HG02852 (cell line): ENCODE results near the gene OPA1.
A peak's percentile ranks its signal among the peaks of the same experiment; 100 is the strongest.
"Not testable (repeated sequence)": the region's sequence is repeated elsewhere in the genome, so short reads cannot be mapped to it uniquely, and the experiment has no call there.

Source experiments
- ATAC-seq: cut with Tn5 transposase; IDR thresholded peaks from one replicate; pipeline ENCODE4 v1.9.1; 2021; ENCODE audit warnings: mild to moderate bottlenecking, moderate library complexity; ENCODE audit not compliant: unreplicated experiment

Gene OPA1

DNA sequence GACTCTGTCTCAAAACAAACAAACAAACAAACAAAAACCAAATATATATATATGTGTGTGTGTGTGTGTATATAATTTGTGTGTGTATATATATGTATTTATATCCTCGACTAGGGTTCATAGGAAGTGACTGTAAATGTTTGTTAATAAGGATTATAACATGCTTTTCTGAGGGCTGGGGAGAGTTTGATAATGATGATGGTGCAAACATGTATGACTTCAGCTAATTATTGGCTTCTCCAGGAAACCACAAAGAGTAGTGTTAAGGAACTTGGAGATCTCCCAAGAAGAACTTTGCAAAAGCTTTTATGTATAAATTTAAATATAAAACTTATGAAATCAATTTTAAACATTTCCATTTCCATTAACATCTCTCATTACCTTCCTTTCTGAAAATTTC, 3.9 kb upstream of the OPA1 start:
- ATAC-seq = no peak

DNA sequence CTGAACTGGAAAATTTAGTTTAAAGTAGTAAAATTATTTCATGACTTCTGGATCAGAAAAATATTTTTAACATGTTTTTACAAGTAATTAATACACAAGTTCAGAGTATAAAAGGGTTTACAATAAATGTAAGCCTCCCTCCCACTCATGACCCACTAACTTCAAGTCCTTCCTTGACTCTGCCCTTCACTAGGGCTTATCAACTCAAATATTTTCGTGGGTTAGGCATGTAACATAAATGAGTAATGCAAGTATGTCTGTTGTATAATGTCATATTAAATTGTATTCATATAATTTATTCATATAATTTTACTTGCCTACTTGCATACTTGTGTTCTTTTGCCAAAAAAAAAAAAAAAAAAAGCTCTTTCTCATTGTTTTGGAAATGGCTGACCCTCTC, 3.4 kb upstream of the OPA1 start:
- no peak for ATAC-seq

DNA sequence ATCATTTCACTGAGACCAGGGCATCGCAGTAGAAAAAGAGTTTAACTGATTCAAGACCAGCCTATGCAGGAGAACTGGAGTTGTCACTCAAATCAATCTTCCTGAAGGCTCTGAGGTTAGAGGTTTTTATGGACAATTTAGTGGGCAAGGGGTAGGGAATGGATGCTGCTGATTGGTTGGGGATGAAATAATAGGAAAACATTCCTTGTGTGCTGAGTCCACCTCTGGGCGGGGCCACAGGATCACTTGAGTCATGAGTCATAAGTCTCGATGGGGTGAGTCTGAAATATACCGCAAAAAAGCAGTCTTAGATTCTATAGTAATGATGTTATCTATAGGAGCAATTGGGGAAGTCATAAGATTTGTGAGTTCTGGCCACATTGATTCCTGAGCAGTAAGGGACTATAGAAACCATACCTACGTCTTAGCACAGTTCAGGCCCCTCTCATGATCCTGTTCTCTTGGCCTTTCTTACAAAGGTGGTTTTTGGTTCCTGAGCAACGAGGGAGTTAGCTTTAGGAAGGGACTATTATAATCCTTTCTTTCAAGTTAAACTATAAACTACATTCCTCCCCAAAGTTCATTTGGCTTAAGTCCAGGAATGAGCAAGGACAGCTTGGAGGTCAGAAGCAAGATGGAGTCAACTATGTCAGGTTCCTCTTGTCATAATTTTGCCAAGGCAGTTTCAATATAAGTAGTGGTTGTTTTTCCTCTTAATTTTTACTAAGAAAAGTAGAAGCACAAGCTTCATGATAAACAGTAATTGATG, 2.7 kb upstream of the OPA1 start:
- ATAC-seq = no peak

DNA sequence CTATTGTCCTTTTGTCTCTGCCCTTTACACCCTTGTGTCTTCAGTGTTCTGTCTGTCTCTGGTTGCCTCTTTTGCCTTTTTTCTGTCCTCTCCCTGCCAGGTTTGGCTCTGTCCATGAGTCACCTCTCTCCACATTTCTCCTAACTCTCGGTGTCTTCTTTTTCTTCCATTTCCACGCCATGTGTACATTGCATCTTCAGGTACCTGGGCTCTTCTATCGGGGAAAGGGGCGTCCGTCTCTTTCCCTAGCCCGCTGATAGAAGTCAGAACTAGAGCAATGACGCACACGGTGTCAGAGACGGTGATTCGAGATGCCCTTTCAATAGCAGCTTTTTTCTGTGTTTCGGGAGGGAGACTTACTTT, 641 bp downstream of the OPA1 start:
- peak; percentile 23 for ATAC-seq

DNA sequence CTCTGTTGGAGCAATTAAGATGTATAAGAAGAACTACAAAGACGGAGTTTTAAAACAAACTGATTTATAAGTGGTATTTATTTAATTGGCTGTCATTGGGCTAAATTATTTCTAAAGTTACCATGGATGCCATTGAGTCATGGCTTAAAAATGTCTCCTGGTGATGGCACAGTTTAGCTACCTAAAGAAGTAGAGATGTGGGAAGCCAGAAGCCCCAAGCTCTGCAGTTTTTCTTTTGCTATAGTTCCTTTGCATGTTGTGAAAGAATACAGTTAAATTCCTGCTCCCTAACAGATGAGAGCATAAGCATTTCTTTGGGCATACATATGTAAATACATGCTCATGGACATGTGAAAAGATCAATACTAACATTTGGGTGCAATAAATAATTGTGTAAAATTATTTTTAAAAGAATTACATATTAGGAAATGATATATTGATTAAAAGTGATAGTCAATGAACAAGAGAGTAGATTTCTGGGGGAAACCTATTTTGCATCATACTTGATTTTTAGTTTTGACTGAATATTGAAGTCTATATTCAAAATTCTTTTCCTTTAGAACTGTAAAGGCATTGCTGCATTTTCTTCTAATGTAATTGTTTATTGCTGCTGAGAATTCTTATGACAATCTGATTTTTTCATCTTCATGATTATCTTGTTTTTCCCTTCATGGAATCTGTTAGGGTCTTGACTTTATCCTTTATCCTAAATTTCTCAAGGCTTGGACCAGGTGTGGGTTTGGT, 2.1 kb downstream of the OPA1 start:
- ATAC-seq = no peak

DNA sequence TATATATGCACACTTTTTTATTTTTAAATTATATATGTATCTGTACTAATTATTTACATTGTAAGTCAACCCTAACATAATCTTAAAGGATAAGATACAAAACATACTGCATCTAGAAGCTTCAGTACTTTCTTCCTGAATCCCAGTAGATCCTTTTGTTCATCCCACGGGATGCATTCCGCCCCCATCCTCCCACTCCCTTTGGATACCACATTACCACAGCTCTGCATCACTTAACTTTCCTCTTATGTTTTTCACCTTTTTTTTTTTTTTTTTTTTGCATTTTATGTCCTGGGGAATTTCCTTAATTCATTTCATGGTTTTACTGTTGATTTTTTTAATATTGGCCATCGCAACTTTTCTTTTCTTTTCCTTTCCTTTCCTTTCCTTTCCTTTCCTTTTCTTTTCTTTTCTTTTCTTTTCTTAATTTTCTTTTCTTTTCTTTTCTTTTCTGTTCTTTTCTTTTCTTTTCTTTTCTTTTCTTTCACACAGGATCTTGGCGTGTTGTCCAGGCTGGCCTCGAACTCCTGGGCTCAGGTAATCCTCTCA, 3.0 kb downstream of the OPA1 start:
- ATAC-seq = no peak

DNA sequence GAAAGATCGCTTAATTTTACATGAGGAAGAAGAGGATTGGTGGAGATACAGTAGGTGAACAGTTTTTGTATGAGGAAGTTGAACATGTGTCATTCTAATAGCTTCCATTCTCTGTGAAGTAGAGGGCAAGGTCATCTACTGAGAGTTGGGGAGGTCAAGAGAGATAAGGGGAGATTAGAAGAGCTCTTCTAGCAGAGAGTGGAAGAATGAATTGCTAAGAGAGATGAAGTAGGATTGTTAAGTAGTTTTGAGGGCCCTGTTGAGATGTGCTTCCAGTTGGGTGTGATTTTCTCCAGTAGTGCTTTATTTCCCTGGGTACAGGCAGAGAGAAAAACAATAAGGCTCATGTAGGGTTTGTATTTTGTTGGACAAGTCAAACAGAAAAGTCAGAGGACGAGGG, 5.2 kb downstream of the OPA1 start:
- no peak for ATAC-seq

DNA sequence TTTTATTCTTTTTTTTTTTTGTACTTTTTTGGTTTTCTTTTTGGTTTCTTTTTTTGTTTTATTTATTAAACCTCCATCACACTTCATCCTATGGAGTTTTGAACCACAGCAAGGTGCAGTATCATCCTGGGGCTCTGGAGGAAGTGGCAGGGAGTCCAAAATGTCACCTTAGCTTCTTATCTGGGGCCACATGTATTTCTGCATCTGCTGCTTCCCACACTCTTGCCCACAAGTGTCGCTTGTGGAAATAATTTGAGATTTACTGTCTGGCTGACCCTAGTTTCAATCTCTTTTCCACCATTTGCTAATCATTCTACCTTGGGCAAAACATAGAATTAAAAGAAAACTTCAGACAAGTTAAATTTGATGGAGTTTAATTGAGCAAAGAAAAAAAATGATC, 6.4 kb downstream of the OPA1 start:
- no peak for ATAC-seq

DNA sequence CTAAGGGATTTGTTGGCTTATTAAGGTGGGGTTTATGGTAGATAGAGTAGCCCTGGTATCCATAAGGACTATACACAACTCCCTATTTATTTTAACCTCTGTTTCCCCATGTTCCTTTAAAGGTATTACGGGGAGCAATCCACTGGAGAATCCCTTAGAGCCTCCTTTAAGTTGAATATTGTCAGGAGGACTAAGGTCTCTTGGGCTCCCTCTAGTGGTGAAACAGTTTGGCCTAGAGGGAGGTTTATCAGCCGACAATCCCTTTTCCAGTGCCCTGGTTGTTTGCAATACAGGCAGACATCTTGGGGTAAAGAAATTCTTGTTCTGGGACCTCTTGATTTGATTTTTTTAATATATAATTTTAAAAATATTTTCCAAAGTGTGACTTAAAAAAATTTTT, 12.9 kb downstream of the OPA1 start:
- ATAC-seq = peak; percentile 79

DNA sequence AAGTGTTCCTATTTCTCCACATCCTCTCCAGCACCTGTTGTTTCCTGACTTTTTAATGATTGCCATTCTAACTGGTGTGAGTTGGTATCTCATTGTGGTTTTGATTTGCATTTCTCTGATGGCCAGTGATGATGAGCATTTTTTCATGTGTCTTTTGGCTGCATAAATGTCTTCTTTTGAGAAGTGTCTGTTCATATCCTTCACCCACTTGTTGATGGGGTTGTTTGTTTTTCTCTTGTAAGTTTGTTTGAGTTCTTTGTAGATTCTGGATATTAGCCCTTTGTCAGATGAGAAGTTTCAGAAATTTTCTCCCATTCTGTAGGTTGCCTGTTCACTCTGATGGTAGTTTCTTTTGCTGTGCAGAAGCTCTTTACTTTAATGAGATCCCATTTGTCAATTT, 13.9 kb downstream of the OPA1 start:
- ATAC-seq = not testable (repeated sequence)

DNA sequence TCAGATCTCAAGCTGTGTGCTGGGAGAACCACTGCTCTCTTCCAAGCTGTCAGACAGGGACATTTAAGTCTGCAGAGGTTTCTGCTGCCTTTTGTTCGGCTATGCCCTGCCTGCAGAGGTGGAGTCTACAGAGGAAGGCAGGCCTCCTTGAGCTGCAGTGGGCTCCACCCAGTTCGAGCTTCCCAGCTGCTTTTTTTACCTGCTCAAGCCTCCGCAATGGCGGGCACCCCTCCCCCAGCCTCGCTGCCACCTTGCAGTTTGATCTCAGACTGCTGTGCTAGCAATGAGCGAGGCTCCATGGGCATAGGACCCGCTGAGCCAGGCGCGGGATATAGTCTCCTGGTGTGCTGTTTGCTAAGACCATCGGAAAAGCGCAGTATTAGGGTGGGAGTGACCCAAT, 17.5 kb downstream of the OPA1 start:
- not testable (repeated sequence) for ATAC-seq

DNA sequence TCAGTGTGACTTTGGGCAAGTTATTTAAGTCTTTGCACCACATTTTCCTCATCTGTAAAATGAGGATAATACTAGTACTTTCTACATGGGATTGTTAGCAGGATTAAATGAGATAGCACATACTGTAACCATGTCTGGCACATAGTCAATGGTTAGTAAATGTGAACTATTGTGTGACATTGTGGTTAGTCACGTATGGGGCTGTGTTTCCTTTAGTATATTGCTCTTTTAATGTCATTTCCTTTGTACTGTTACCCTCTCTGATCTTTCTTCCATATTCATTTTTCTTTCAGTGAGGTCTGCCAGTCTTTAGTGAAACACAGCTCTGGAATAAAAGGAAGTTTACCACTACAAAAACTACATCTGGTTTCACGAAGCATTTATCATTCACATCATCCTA, 21.4 kb downstream of the OPA1 start:
- no peak for ATAC-seq

DNA sequence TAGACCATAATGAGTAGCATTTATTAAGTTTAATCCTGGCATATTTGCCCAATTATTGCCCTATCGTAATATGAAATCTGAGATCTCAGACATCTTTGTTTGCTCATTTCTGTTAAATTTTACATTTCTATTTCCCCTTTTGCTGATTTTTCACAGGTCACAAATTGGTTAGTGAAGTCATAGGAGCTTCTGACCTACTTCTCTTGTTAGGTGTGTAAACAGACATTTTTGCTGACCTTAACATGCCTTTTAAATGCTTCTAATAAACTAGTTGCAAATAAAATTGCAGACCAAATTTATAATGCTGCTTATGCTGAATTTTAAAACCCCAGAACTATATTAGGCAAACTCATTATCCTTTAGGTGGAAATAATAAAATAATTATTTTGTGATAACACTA, 24.6 kb downstream of the OPA1 start:
- no peak for ATAC-seq

DNA sequence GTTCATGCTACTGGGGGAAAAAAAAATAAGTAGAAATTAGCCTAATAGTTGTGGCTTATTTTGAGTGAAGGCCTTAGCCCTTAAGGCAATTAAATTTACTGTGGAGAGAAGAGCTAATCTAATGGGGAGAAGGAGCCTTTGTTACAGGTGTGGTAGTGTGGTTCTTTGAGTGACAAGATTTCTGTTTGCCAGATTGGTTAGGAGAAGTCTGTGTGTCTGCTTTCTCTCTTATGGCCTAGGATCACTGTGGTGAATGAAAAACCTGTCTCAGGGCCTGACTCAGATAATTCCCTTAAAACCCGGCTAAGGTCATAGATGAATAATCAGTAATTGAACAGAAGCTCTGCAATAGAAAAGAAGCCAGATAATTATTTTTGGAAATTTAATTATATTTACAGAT, 27.0 kb downstream of the OPA1 start:
- no peak for ATAC-seq

DNA sequence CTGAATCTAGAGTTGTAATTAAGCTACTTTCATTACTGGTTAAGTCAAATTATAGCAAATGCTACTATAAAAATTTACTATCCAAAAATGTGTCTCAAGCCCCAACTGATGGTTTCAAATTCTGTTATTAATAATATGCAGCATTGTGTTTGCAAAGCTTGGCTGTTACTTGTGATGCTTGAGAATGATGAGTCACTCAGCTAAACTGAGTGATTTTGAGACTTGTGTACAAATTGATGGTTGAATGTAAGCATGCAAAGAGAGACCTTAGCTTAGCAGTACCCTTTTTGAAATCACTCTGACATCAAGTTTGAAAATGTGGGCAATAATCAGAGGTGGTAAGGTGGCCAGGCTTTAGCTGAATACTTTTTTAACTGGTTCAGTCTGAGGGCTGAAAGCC, 27.6 kb downstream of the OPA1 start:
- ATAC-seq = peak; percentile 92

DNA sequence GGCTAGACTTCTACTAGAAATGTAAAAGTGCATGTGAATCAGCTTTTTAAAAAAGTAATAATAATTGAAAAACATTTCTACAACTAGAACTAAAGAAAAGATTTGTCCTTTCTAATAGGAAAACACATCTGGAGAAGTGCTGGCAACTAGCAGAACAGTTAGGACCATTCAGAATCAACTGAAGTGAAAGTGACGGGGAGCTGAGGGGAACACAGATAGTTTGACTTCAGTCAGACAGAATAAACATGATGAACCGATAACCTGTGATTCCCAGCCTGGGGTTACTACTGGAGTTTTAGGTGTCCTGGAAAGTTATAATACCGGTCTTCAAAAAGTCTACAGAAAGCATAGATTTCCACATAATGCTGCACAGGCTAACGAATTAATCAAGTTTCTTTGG, 28.1 kb downstream of the OPA1 start:
- no peak for ATAC-seq

DNA sequence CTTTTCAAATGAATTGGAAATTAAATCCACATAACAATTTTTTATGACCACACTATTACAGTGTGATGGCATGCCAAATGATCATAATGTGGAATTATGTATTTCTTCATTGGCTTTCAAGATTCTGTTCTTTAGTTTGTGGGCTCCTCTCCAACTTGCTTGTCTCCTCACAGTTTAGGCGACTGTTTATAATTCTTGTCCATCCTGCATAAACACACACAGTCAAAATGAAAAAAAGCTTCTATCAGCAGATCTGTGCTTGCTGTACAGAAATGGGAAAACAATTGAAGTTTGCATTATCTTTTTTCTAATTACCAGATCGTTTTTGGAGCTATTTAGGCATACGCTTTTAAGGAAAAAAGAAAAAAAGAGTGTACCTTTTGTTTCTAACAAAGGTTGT, 37.0 kb downstream of the OPA1 start:
- ATAC-seq = no peak

DNA sequence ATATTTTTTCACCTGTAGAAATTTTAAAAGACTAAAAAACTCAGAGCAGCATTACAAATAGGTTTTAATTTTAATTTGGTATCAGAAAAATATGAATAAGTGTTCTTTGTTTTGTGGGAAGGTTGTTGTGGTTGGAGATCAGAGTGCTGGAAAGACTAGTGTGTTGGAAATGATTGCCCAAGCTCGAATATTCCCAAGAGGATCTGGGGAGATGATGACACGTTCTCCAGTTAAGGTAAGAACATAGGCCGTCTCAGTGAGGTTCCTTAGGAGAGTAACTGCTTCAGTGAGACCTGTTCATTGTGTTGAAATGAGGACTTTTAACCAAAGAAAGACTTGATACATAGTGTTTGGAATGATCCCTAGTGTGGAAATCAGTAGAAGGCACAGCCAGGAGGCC, 44.8 kb downstream of the OPA1 start:
- no peak for ATAC-seq

DNA sequence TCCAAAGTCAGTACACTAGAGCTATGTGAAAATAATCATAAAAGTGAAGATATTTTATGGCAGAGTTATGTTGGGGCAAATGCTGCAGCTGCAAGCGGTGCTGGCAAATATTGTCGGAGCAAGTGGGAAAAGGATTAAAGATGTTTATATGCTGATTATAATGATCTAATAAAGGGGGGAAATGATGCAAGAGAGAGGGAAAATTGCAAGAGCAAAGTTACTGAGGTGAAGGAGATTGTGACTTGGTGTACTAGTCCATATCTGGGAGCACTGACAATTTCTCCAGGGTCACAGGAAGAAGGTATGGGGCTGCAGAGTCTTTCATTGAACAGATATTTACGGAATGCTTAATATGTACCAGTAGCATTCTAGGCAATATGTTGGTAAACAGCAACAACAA, 45.8 kb downstream of the OPA1 start:
- no peak for ATAC-seq

DNA sequence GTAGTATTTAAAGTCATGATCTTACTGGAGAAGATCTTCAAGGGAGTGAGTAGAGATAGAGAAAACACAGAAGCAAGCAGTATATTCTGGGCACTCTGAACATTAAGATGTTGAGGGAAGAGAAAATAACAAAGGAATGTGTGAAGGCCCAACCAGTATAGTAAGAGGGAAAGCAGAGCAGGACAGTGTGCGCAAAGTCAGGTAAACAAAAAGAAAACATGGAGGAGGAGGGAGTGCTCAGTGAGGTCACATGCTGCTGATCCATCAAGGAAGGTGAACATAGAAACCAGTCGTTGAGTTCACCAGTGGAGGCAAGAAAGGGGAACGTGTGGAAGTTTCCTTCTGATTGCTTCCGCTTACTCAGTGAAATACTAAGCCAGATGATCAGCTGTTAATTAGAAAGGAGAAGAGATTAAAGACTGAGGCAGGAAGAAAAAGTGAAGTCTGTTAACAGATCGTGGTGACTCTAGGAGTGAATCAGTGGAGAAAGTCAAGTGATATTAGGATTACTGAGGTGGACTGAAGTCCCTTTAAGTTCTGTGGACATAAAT, 47.2 kb downstream of the OPA1 start:
- ATAC-seq = no peak

DNA sequence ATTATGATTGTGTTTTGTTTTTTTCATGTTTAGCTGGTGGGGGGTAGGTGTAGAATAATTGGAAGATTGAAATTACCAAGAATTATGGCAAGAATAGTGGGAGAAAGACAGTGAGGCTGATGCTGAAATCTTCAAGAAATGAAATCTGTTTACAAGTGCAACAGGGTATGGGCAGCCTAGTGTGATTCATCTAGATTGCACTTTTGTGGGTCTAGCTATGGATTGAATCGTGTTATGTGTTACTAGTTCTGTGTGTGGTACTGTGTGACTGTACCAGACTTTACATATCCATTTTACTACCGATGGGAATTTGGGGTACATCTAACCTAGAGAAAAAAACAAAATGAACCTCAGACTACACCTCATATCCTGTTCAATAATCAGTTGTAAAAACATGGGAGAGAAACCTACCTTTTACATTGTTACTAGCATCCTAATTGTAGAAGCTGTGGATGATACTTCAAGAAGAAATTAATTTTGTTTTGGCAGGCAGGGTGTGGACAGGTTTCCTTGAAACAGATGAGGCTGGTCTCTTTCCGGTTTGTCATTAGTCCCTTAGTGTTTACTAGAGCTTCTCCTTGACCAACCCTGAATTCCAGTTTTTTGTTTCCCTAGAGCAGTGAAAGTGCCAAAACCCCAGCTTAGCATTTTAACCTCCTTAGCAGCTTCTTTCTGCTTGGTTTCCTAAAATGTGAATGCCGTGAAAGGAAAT, 47.9 kb downstream of the OPA1 start:
- ATAC-seq = no peak

DNA sequence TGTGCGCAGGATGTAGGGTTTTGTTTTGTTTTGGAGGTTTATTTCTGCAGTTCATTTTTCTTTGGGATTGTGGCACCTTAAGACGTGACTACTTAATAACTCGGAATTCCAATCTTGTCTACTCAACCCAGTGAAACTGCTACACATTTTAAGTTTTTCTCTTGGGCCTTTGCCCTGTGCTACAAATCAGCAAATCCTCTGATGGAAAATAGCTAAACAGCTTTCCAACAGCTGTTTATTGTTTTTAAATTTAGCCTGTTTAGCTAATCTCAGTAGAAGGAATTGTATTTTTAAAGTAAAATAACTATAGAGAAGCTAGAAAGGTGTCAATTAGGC, 48.4 kb downstream of the OPA1 start:
- ATAC-seq = no peak
